Measurements from ENCODE around the gene SPINK6. TPM values are rescaled to one million over a fixed set of nuclear protein-coding genes. Genes with fewer than 3 reads are reported as not detected.

The SPINK6 gene
- total and polyA plus RNA-seq, 2 of the 8 experiments (the other 6 are each of a cell fraction or from before 2014, with no cell fraction given), result not detected

DNA sequence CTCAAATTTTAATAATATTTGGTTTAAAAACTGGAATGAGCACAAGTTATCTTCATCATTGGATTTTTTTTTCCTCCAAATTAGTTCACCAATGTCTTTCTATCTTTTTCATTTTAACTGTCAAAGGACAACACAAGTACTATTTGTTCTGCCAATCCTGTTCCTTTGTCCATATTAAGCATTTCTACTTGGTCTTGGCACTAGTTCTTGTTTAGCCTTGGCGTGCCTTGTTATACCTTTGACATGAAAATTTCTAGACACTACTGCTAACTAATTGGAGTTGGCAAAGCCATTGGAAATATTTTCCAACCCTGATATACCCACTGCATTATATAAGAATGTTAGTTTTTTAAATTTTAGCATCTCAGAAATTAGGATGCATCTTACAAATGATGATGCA is 3.8 kb downstream of the SPINK6 start:
- Histone ChIP-seq H3K23ac (ENCODE audit: insufficient read length) (no peak overlapping the region), H2BK20ac (ENCODE audit: low read length) (no peak overlapping the region), H3K4me1 (replicated peaks in 1 of 4; ENCODE audit: control insufficient read depth in 3 of 4, insufficient read depth in 4 of 4, low read length in 3 of 4) (no peaks in the 10 kb centered on the region), H2AK5ac (ENCODE audit: low read depth, low read length) (no peak overlapping the region), H3K27me3 (replicated peaks in 1 of 4; ENCODE audit: control insufficient read depth in 3 of 4, extremely low read depth in 1 of 4, insufficient read depth in 3 of 4, low read length in 3 of 4) (no peaks in the 10 kb centered on the region), H2BK5ac (ENCODE audit: low read depth, low read length) (no peak overlapping the region), H2BK120ac (replicated peaks; ENCODE audit: low read depth, low read length) (no peak overlapping the region), H3K23me2 (ENCODE audit: low read depth, low read length) (no peaks in the 10 kb centered on the region), H3K14ac (ENCODE audit: insufficient read length) (no peak overlapping the region), H3K27ac (ENCODE audit: low read depth, low read length) (no peak overlapping the region), H4K5ac (ENCODE audit: insufficient read length, low read depth, low read length) (no peak overlapping the region), H3K9ac (replicated peaks in 1 of 4; ENCODE audit: extremely low read depth in 1 of 4, low read depth in 3 of 4, low read length in 3 of 4) (no peak overlapping the region), H4K20me1 (replicated peaks in 1 of 2; ENCODE audit: control insufficient read depth in 1 of 2, insufficient read depth in 2 of 2, low read length in 2 of 2) (no peaks in the 10 kb centered on the region), H3K4me2 (ENCODE audit: insufficient read depth in 1 of 2, low read depth in 2 of 2, low read length in 2 of 2) (no peak overlapping the region), H2AFZ (ENCODE audit: low read length) (no peak overlapping the region), H3K36me3 (ENCODE audit: control insufficient read depth in 2 of 4, insufficient read depth in 4 of 4, low read length in 3 of 4) (no peaks in the 10 kb centered on the region; a peak in 1 of 8 replicates), H3K56ac (replicated peaks; ENCODE audit: insufficient read length, low read depth, low read length) (no peak overlapping the region), H3K18ac (ENCODE audit: extremely low read depth, low read length) (no peak overlapping the region), H4K8ac (ENCODE audit: extremely low read depth, insufficient read depth, low read length) (no peak overlapping the region), H3K9me3 (ENCODE audit: insufficient read depth in 2 of 2, low read depth in 1 of 2, low read length in 1 of 2) (no peaks in the 10 kb centered on the region), H2BK12ac (ENCODE audit: low read depth, low read length) (no peak overlapping the region), H3K4me3 (ENCODE audit: extremely low read depth in 1 of 4, insufficient read depth in 2 of 4, low read depth in 3 of 4, low read length in 4 of 4) (no peak overlapping the region), H2BK15ac (ENCODE audit: low read length) (no peak overlapping the region), H3K4ac (replicated peaks; ENCODE audit: insufficient read length, low read depth, low read length) (no peak overlapping the region), H3K79me1 (ENCODE audit: low read depth, low read length) (no peaks in the 10 kb centered on the region), H4K91ac (replicated peaks; ENCODE audit: insufficient read length, low read length) (no peak overlapping the region), H3K79me2 (ENCODE audit: control insufficient read depth in 1 of 2, insufficient read depth in 2 of 2, low read length in 2 of 2) (no peaks in the 10 kb centered on the region)
- ChIA-PET CTCF (ENCODE audit: partially characterized antibody) (no interaction called here), POLR2A (ENCODE audit: partially characterized antibody) (no interaction called here)
- DNase-seq (ENCODE audit: low read depth in 1 of 2, low spot score in 2 of 2) (no peak), FAIRE-seq (no peak)
- WGBS, 2 experiments (ENCODE audit: extremely low coverage in 1 of 2, insufficient coverage in 1 of 2, insufficient read length in 1 of 2, insufficient replicate concordance in 2 of 2, low coverage in 1 of 2, low lambda C conversion rate in 2 of 2, missing lambda C conversion rate in 1 of 2), result 91% methylated on average over 1 of the region's 1 CpG; no CpG with 5 or more reads in 1 of the 2 experiments
- no peak for TF ChIP-seq HDAC2 (IDR thresholded peaks at IDR 0.05; ENCODE audit: borderline replicate concordance in 1 of 2, low read depth in 2 of 2, low read length in 2 of 2)

Measured in H1 (cell line).